Mammary epithelial cell (primary cell): ENCODE results near the gene ABHD8.

ENCODE experiments used
- CTCF ChIP-seq, 2 donors: IDR thresholded peaks in 1 of 2; conservative IDR thresholded peaks in 1 of 2; 2 replicates each; pipeline ENCODE4 v1.5.1; 2011 to 2012; ENCODE audit warnings: inconsistent platforms in 2 of 2, low read length in 2 of 2, mild to moderate bottlenecking in 2 of 2, control low read depth in 1 of 2, low read depth in 1 of 2; ENCODE audit not compliant: insufficient read depth in 1 of 2; ENCODE audit errors: extremely low read depth in 1 of 2
- EZH2 ChIP-seq: IDR thresholded peaks from 2 replicates; pipeline ENCODE4 v1.6.1; 2012; ENCODE audit warnings: low read length, inconsistent platforms, borderline replicate concordance

- no peak for TF ChIP-seq CTCF (conservative IDR thresholded peaks at IDR 0.05 in 1 of 2, IDR thresholded peaks at IDR 0.05 in 1 of 2; ENCODE audit: extremely low read depth in 1 of 2, insufficient read depth in 1 of 2, low read depth in 1 of 2, low read length in 2 of 2)
- no peak for TF ChIP-seq EZH2
Measured at GRCh38 chr19:17311455-17312188, 8.4 kb upstream of the ABHD8 start.
